Stomach (tissue), 4 donors: ENCODE results near the gene AKAP13.

Source experiments
- POLR2A ChIP-seq, 4 donors: fragments of 450-650 bp; IDR thresholded peaks; one replicate each; pipeline ENCODE4 v1.6.1; 2016; ENCODE audit warnings: antibody characterized with exemption in 4 of 4, control low read depth in 2 of 4, mild to moderate bottlenecking in 1 of 4, moderate library complexity in 1 of 4
- POLR2AphosphoS5 ChIP-seq, 3 donors: sonication (generic); formaldehyde crosslinking; IDR thresholded peaks; one replicate each; pipeline ENCODE4 v1.6.1; 2016; ENCODE audit warnings: antibody characterized with exemption in 3 of 3
- TF ChIP-seq, protein P1 (sequence below), 7 experiments: fragments of 450-650 bp in 4 of 7; fragments of 200-600 bp in 3 of 7; sonication (generic) in 3 of 7; IDR thresholded peaks; one replicate each; pipeline ENCODE4 v1.5.1; 2016 to 2019; ENCODE audit warnings: antibody characterized with exemption in 7 of 7, control low read depth in 2 of 7, mild to moderate bottlenecking in 1 of 7

- TF ChIP-seq, protein P1, sequence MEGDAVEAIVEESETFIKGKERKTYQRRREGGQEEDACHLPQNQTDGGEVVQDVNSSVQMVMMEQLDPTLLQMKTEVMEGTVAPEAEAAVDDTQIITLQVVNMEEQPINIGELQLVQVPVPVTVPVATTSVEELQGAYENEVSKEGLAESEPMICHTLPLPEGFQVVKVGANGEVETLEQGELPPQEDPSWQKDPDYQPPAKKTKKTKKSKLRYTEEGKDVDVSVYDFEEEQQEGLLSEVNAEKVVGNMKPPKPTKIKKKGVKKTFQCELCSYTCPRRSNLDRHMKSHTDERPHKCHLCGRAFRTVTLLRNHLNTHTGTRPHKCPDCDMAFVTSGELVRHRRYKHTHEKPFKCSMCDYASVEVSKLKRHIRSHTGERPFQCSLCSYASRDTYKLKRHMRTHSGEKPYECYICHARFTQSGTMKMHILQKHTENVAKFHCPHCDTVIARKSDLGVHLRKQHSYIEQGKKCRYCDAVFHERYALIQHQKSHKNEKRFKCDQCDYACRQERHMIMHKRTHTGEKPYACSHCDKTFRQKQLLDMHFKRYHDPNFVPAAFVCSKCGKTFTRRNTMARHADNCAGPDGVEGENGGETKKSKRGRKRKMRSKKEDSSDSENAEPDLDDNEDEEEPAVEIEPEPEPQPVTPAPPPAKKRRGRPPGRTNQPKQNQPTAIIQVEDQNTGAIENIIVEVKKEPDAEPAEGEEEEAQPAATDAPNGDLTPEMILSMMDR (IDR thresholded peaks at IDR 0.05) = no peak
- TF ChIP-seq POLR2AphosphoS5 (IDR thresholded peaks at IDR 0.05) (no peak), POLR2A (IDR thresholded peaks at IDR 0.05) (no peak)
Measured at GRCh38 chr15:85595804-85596536, 215.6 kb downstream of the AKAP13 start.
